Tibial nerve (tissue), 3 donors: Measurements from ENCODE around the gene ASIC4.

ENCODE experiments used
- POLR2A ChIP-seq, 2 donors: fragments of 450-650 bp; IDR thresholded peaks; one replicate each; pipeline ENCODE4 v1.6.1; 2017; ENCODE audit warnings: antibody characterized with exemption in 2 of 2, mild to moderate bottlenecking in 2 of 2, moderate library complexity in 2 of 2
- TF ChIP-seq, protein P1 (sequence below), 5 experiments: fragments of 200-600 bp in 3 of 5; fragments of 450-650 bp in 2 of 5; sonication (generic) in 3 of 5; IDR thresholded peaks; one replicate each; pipeline ENCODE4 v1.5.1; 2016 to 2019; ENCODE audit warnings: antibody characterized with exemption in 5 of 5, mild to moderate bottlenecking in 3 of 5, moderate library complexity in 2 of 5

DNA sequence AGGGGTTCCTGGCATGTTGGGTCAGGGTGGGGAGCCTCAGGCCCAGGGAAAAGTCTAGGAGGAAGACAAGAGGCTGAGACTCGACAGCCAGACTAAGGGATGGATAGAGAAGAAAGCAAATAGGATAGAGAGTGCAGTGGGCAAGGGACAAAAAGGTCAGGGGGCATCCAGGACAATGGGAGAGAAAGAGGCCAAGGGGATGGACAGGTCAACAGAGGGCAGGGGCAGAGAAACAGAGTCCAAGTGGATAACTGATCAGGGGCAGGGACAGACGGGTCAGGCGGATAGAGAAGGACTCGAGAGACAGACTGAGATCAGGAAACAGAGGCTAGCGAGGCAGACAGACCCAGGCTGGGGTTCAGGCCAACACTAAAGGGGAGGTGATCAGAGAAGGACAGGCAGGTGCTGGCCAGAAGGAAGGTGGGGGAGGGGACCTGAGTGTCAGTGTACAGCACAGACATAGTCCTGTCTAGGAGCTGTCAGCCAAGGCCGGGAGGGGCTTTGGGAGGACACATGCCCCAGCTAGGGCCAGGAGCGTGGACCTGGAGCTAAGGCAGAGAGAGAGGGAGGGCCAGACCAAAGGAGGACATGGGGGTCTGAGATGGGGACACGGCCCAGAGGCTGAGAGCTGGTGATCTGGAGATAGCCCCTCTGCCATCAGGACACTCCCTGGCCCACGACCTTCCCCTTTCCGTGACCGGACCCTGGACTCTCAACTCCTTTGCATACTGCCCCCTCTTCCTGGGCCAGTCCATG, 12.2 kb downstream of the ASIC4 start:
- TF ChIP-seq, protein P1, sequence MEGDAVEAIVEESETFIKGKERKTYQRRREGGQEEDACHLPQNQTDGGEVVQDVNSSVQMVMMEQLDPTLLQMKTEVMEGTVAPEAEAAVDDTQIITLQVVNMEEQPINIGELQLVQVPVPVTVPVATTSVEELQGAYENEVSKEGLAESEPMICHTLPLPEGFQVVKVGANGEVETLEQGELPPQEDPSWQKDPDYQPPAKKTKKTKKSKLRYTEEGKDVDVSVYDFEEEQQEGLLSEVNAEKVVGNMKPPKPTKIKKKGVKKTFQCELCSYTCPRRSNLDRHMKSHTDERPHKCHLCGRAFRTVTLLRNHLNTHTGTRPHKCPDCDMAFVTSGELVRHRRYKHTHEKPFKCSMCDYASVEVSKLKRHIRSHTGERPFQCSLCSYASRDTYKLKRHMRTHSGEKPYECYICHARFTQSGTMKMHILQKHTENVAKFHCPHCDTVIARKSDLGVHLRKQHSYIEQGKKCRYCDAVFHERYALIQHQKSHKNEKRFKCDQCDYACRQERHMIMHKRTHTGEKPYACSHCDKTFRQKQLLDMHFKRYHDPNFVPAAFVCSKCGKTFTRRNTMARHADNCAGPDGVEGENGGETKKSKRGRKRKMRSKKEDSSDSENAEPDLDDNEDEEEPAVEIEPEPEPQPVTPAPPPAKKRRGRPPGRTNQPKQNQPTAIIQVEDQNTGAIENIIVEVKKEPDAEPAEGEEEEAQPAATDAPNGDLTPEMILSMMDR (IDR thresholded peaks at IDR 0.05) = no peak
- no peak for TF ChIP-seq POLR2A (IDR thresholded peaks at IDR 0.05)
